K562 (cell line): Measurements from ENCODE around the gene SH3D21.

Experiments used
- FOXM1 ChIP-seq, 2 experiments: fragments of 450-650 bp in 1 of 2; sonication (generic) in 1 of 2; formaldehyde crosslinking in 1 of 2; IDR thresholded peaks; 2 replicates each; pipeline versions ENCODE4 v1.6.1 to v1.9.0; 2017 to 2022; ENCODE audit warnings: low read depth in 2 of 2, mild to moderate bottlenecking in 2 of 2, missing genetic modification reagents in 1 of 2, moderate library complexity in 1 of 2
- MCM3 ChIP-seq: fragments of 450-650 bp; IDR thresholded peaks from 2 replicates; pipeline ENCODE4 v1.6.1; 2016
- TAF1 ChIP-seq: IDR thresholded peaks from 2 replicates; pipeline ENCODE4 v1.6.1; 2011; ENCODE audit warnings: mild to moderate bottlenecking, low read length, moderate library complexity; ENCODE audit not compliant: insufficient read depth, control insufficient read depth, severe bottlenecking; ENCODE audit errors: extremely low read depth
- TBP ChIP-seq: optimal IDR thresholded peaks from 2 replicates; pipeline ENCODE3; 2011; ENCODE audit warnings: low read depth, low read length, improper control_type of control experiment
- ZNF23 ChIP-seq: fragments of 250-450 bp; sonication (Bioruptor Pico); IDR thresholded peaks from 2 replicates; pipeline ENCODE4 v1.4.0; 2020; ENCODE audit warnings: mild to moderate bottlenecking
- TF ChIP-seq, protein P1 (sequence below), 3 experiments: IDR thresholded peaks in 2 of 3; conservative IDR thresholded peaks in 1 of 3; 2 replicates each; pipeline ENCODE4 v1.5.1; 2011 to 2012; ENCODE audit warnings: low read length in 3 of 3, mild to moderate bottlenecking in 3 of 3, control low read depth in 2 of 3, improper control_type of control experiment in 1 of 3, inconsistent platforms in 1 of 3, low read depth in 1 of 3, mixed read lengths in 1 of 3, moderate library complexity in 1 of 3; ENCODE audit not compliant: insufficient read depth in 2 of 3
- TF ChIP-seq, protein P2 (sequence below): fragments of 250-450 bp; sonication (Bioruptor Pico); IDR thresholded peaks from 2 replicates; pipeline ENCODE4 v1.5.0; 2020; ENCODE audit warnings: mild to moderate bottlenecking, borderline replicate concordance

DNA sequence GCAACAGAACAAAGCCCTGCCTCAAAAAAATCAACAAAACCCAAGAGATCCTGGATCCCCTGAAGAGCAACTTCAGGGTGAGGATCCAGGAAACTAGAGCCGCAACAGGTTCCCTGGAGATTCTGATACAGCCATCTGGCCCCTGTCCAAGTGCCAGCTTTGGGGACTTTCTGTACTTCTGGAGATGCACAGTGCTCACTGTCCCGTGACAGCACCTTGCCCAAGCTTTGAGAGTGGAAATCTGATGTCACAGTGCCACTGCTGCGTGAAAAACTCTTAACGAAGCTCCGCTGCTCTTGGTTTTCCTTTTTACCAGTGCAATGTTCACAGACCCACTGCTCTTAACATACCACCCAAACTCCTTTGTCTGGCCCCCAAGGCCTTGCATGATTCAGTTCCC, 53.2 kb downstream of the SH3D21 start:
- no peak for TF ChIP-seq MCM3
- TF ChIP-seq, protein P1, sequence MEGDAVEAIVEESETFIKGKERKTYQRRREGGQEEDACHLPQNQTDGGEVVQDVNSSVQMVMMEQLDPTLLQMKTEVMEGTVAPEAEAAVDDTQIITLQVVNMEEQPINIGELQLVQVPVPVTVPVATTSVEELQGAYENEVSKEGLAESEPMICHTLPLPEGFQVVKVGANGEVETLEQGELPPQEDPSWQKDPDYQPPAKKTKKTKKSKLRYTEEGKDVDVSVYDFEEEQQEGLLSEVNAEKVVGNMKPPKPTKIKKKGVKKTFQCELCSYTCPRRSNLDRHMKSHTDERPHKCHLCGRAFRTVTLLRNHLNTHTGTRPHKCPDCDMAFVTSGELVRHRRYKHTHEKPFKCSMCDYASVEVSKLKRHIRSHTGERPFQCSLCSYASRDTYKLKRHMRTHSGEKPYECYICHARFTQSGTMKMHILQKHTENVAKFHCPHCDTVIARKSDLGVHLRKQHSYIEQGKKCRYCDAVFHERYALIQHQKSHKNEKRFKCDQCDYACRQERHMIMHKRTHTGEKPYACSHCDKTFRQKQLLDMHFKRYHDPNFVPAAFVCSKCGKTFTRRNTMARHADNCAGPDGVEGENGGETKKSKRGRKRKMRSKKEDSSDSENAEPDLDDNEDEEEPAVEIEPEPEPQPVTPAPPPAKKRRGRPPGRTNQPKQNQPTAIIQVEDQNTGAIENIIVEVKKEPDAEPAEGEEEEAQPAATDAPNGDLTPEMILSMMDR (IDR thresholded peaks at IDR 0.05 in 2 of 3, conservative IDR thresholded peaks at IDR 0.05 in 1 of 3; ENCODE audit: insufficient read depth in 2 of 3, low read depth in 1 of 3, low read length in 3 of 3) = no peak
- no peak for TF ChIP-seq FOXM1 (IDR thresholded peaks at IDR 0.05; ENCODE audit: low read depth)
- no peak for TF ChIP-seq FOXM1 (CRISPR knock-in tag; IDR thresholded peaks at IDR 0.05; ENCODE audit: low read depth)
- TF ChIP-seq TBP = no peak
- TF ChIP-seq ZNF23 (CRISPR knock-in tag) = no peak
- TF ChIP-seq, protein P2, sequence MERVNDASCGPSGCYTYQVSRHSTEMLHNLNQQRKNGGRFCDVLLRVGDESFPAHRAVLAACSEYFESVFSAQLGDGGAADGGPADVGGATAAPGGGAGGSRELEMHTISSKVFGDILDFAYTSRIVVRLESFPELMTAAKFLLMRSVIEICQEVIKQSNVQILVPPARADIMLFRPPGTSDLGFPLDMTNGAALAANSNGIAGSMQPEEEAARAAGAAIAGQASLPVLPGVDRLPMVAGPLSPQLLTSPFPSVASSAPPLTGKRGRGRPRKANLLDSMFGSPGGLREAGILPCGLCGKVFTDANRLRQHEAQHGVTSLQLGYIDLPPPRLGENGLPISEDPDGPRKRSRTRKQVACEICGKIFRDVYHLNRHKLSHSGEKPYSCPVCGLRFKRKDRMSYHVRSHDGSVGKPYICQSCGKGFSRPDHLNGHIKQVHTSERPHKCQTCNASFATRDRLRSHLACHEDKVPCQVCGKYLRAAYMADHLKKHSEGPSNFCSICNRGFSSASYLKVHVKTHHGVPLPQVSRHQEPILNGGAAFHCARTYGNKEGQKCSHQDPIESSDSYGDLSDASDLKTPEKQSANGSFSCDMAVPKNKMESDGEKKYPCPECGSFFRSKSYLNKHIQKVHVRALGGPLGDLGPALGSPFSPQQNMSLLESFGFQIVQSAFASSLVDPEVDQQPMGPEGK (CRISPR knock-in tag) = no peak
- no peak for TF ChIP-seq TAF1
